Measurements from ENCODE around the gene INTS14. TPM values are rescaled to one million over a fixed set of nuclear protein-coding genes. Genes with fewer than 3 reads are reported as not detected.

The INTS14 gene
- total RNA-seq, 1 experiment from 2014 or later = 44.7 TPM

DNA sequence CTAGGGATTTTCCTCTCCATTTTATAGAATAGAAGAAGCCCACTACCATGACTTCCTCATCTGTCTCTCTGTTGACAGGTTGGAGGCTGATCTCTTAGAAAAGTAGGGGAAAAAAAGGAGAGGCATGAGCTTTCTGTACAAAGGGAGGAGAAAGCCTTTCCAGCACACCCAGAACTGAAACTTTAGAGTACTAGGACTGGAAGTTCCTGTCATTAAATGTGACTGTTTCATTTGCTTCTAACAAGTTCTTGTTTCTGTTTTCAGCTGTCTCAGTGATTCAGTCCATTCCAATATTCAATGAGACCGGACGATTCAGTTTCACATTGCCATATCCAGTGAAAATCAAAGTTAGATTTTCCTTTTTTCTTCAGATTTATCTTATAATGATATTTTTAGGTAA, 39.0 kb downstream of the INTS14 start:
- H3K9me3 ChIP-seq (ENCODE audit: control insufficient read depth, low read depth, low read length) = no peaks in the 10 kb centered on the region
- Mint-ChIP-seq H3K27me3 (ENCODE audit: low read depth) (no peaks in the 10 kb centered on the region), H3K4me1 (no peaks in the 10 kb centered on the region), H3K36me3 (ENCODE audit: insufficient read depth in 1 of 3, low read depth in 3 of 3) (peaks cover 37 to 76% (median 72%) of the 10 kb centered on the region in 3 experiments; a peak in 6 of 7 replicates), H3K9me3 (no peaks in the 10 kb centered on the region; a peak in 1 of 5 replicates), H3K27ac (no peak overlapping the region), H3K4me3 (no peak overlapping the region)
- H2BK120ac ChIP-seq (ENCODE audit: low read depth, low read length, poor library complexity, severe bottlenecking) = no peak overlapping the region
- no peak overlapping the region for H4K5ac ChIP-seq (ENCODE audit: insufficient read length, low read depth, low read length)
- H3K4me1 ChIP-seq (ENCODE audit: insufficient read depth, low read length) = no peaks in the 10 kb centered on the region
- H2BK5ac ChIP-seq (ENCODE audit: insufficient read length, low read length) = no peak overlapping the region
- H3K27ac ChIP-seq (ENCODE audit: insufficient read length, low read depth, low read length) = no peak overlapping the region
- H3T11ph ChIP-seq (ENCODE audit: low read length) = no peak overlapping the region
- no peaks in the 10 kb centered on the region for H3K23me2 ChIP-seq (ENCODE audit: insufficient read length, low read depth, low read length, poor library complexity, severe bottlenecking)
- WGBS (ENCODE audit: extremely low coverage, insufficient read length, low lambda C conversion rate) = no CpG with 5 or more reads among the region's 2 CpGs
- H2BK12ac ChIP-seq (ENCODE audit: insufficient read length, low read depth, low read length) = no peak overlapping the region
- no peak overlapping the region for H4K8ac ChIP-seq (replicated peaks; ENCODE audit: insufficient read length, low read depth, low read length)
- no peak overlapping the region for H3K56ac ChIP-seq (ENCODE audit: insufficient read length, low read depth, low read length)
- H2BK15ac ChIP-seq (ENCODE audit: low read depth, low read length) = no peak overlapping the region
- H2BK20ac ChIP-seq (ENCODE audit: low read depth, low read length, poor library complexity, severe bottlenecking) = no peak overlapping the region
- no peak overlapping the region for H3K4ac ChIP-seq (ENCODE audit: low read depth, low read length)
- DNase-seq = no peak
- H3K4me2 ChIP-seq (ENCODE audit: insufficient read depth, insufficient read length, low read length) = no peak overlapping the region
- H3K27me3 ChIP-seq (ENCODE audit: insufficient read depth, low read length) = no peaks in the 10 kb centered on the region
- H4K20me1 ChIP-seq (ENCODE audit: control insufficient read depth, insufficient read depth, insufficient read length) = no peaks in the 10 kb centered on the region
- no peak overlapping the region for H3K18ac ChIP-seq (ENCODE audit: insufficient read length, low read depth, low read length)
- H2AK5ac ChIP-seq (ENCODE audit: insufficient read length, low read length) = no peak overlapping the region
- no peak overlapping the region for H3K9ac ChIP-seq (ENCODE audit: extremely low read depth, insufficient read length, low read length)
- no peak overlapping the region for H3K23ac ChIP-seq (ENCODE audit: insufficient read length, low read depth, low read length)
- TF ChIP-seq, protein P1, sequence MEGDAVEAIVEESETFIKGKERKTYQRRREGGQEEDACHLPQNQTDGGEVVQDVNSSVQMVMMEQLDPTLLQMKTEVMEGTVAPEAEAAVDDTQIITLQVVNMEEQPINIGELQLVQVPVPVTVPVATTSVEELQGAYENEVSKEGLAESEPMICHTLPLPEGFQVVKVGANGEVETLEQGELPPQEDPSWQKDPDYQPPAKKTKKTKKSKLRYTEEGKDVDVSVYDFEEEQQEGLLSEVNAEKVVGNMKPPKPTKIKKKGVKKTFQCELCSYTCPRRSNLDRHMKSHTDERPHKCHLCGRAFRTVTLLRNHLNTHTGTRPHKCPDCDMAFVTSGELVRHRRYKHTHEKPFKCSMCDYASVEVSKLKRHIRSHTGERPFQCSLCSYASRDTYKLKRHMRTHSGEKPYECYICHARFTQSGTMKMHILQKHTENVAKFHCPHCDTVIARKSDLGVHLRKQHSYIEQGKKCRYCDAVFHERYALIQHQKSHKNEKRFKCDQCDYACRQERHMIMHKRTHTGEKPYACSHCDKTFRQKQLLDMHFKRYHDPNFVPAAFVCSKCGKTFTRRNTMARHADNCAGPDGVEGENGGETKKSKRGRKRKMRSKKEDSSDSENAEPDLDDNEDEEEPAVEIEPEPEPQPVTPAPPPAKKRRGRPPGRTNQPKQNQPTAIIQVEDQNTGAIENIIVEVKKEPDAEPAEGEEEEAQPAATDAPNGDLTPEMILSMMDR (conservative IDR thresholded peaks at IDR 0.05) = no peak
- H3K79me1 ChIP-seq (ENCODE audit: insufficient read depth, low read depth, low read length, poor library complexity, severe bottlenecking) = no peaks in the 10 kb centered on the region
- H2AFZ ChIP-seq (ENCODE audit: low read length) = no peak overlapping the region
- H3K79me2 ChIP-seq (ENCODE audit: insufficient read depth, low read length) = no peaks in the 10 kb centered on the region
- no peak overlapping the region for H3K14ac ChIP-seq (ENCODE audit: insufficient read depth, low read length)
- no peak overlapping the region for H4K91ac ChIP-seq (ENCODE audit: insufficient read length, low read depth, low read length)
